HEK293 (cell line): ENCODE results near the gene TMC4.

Experiments used
- GLI2 ChIP-seq: fragments of 450-650 bp; formaldehyde crosslinking; IDR thresholded peaks from 2 replicates; pipeline ENCODE4; 2017; ENCODE audit warnings: missing biosample characterization, missing genetic modification characterization, low read depth, borderline replicate concordance
- GLIS2 ChIP-seq: fragments of 450-650 bp; formaldehyde crosslinking; IDR thresholded peaks from 2 replicates; pipeline ENCODE4 v1.5.1; 2016; ENCODE audit warnings: missing biosample characterization, missing genetic modification characterization
- KLF16 ChIP-seq: fragments of 450-650 bp; formaldehyde crosslinking; IDR thresholded peaks from 2 replicates; pipeline ENCODE4 v1.5.1; 2017; ENCODE audit warnings: missing biosample characterization, missing genetic modification characterization
- PRDM10 ChIP-seq: fragments of 450-650 bp; formaldehyde crosslinking; IDR thresholded peaks from 2 replicates; pipeline ENCODE4 v1.5.1; 2016; ENCODE audit warnings: missing biosample characterization, missing genetic modification characterization
- SETDB1 ChIP-seq: IDR thresholded peaks from one replicate; pipeline ENCODE4 v1.6.1; 2017; ENCODE audit warnings: mild to moderate bottlenecking, low read length, moderate library complexity, mixed read lengths; ENCODE audit not compliant: insufficient read length
- SP2 ChIP-seq: fragments of 450-650 bp; formaldehyde crosslinking; IDR thresholded peaks from 2 replicates; pipeline ENCODE4 v1.5.1; 2016; ENCODE audit warnings: missing biosample characterization, missing genetic modification characterization
- TCF7L2 ChIP-seq: IDR thresholded peaks from 2 replicates; pipeline ENCODE4 v1.6.1; 2011; ENCODE audit warnings: low read depth, mild to moderate bottlenecking, inconsistent platforms, low read length, moderate library complexity, borderline replicate concordance
- ZNF140 ChIP-seq: fragments of 450-650 bp; formaldehyde crosslinking; IDR thresholded peaks from 2 replicates; pipeline ENCODE4 v1.5.1; 2016; ENCODE audit warnings: missing biosample characterization, missing genetic modification characterization
- ZNF280D ChIP-seq: fragments of 450-650 bp; formaldehyde crosslinking; IDR thresholded peaks from 2 replicates; pipeline ENCODE4 v1.5.1; 2016; ENCODE audit warnings: missing biosample characterization, missing genetic modification characterization
- ZNF335 ChIP-seq: fragments of 450-650 bp; formaldehyde crosslinking; conservative IDR thresholded peaks from 2 replicates; pipeline ENCODE4 v1.5.1; 2016; ENCODE audit warnings: missing biosample characterization, missing genetic modification characterization
- ZNF426 ChIP-seq: fragments of 450-650 bp; formaldehyde crosslinking; IDR thresholded peaks from 2 replicates; pipeline ENCODE4 v1.5.1; 2017; ENCODE audit warnings: missing biosample characterization, missing genetic modification characterization, mild to moderate bottlenecking, inconsistent platforms, moderate library complexity
- ZNF473 ChIP-seq: fragments of 450-650 bp; formaldehyde crosslinking; IDR thresholded peaks from 2 replicates; pipeline ENCODE4 v1.5.1; 2017; ENCODE audit warnings: missing biosample characterization, missing genetic modification characterization
- ZNF529 ChIP-seq: fragments of 450-650 bp; formaldehyde crosslinking; IDR thresholded peaks from 2 replicates; pipeline ENCODE4 v1.5.1; 2017; ENCODE audit warnings: missing genetic modification characterization, missing biosample characterization; ENCODE audit not compliant: insufficient replicate concordance
- ZNF621 ChIP-seq: fragments of 450-650 bp; formaldehyde crosslinking; IDR thresholded peaks from 2 replicates; pipeline ENCODE4 v1.5.1; 2017; ENCODE audit warnings: missing biosample characterization, missing genetic modification characterization
- ZNF660 ChIP-seq: fragments of 450-650 bp; IDR thresholded peaks from 2 replicates; pipeline ENCODE4 v1.5.1; 2018; ENCODE audit warnings: missing biosample characterization, mild to moderate bottlenecking, missing genetic modification characterization
- ZNF664 ChIP-seq: fragments of 450-650 bp; formaldehyde crosslinking; IDR thresholded peaks from 2 replicates; pipeline ENCODE4 v1.5.1; 2016; ENCODE audit warnings: missing biosample characterization, missing genetic modification characterization
- ZNF791 ChIP-seq: fragments of 450-650 bp; formaldehyde crosslinking; IDR thresholded peaks from 2 replicates; pipeline ENCODE4 v1.5.1; 2016; ENCODE audit warnings: missing biosample characterization, missing genetic modification characterization
- ZNF792 ChIP-seq: fragments of 450-650 bp; formaldehyde crosslinking; IDR thresholded peaks from 2 replicates; pipeline ENCODE4 v1.5.1; 2016; ENCODE audit warnings: missing biosample characterization, missing genetic modification characterization
- ZSCAN18 ChIP-seq: fragments of 450-650 bp; formaldehyde crosslinking; IDR thresholded peaks from 2 replicates; pipeline ENCODE4 v1.5.1; 2016; ENCODE audit warnings: missing biosample characterization, missing genetic modification characterization
- TF ChIP-seq, protein P1 (sequence below): fragments of 450-650 bp; formaldehyde crosslinking; IDR thresholded peaks from 2 replicates; pipeline ENCODE4 v1.5.1; 2016; ENCODE audit warnings: missing biosample characterization, missing genetic modification characterization, low read depth
- TF ChIP-seq, protein P2 (sequence below): fragments of 450-650 bp; formaldehyde crosslinking; IDR thresholded peaks from 2 replicates; pipeline ENCODE4 v1.5.1; 2016; ENCODE audit warnings: missing biosample characterization, missing genetic modification characterization, borderline replicate concordance
- TF ChIP-seq, protein P3 (sequence below): fragments of 450-650 bp; formaldehyde crosslinking; IDR thresholded peaks from 2 replicates; pipeline ENCODE4 v1.5.1; 2016; ENCODE audit warnings: missing biosample characterization, missing genetic modification characterization
- TF ChIP-seq, protein P4 (sequence below): fragments of 450-650 bp; formaldehyde crosslinking; IDR thresholded peaks from 2 replicates; pipeline ENCODE4 v1.5.1; 2017; ENCODE audit warnings: missing biosample characterization, missing genetic modification characterization

TMC4 gene

DNA sequence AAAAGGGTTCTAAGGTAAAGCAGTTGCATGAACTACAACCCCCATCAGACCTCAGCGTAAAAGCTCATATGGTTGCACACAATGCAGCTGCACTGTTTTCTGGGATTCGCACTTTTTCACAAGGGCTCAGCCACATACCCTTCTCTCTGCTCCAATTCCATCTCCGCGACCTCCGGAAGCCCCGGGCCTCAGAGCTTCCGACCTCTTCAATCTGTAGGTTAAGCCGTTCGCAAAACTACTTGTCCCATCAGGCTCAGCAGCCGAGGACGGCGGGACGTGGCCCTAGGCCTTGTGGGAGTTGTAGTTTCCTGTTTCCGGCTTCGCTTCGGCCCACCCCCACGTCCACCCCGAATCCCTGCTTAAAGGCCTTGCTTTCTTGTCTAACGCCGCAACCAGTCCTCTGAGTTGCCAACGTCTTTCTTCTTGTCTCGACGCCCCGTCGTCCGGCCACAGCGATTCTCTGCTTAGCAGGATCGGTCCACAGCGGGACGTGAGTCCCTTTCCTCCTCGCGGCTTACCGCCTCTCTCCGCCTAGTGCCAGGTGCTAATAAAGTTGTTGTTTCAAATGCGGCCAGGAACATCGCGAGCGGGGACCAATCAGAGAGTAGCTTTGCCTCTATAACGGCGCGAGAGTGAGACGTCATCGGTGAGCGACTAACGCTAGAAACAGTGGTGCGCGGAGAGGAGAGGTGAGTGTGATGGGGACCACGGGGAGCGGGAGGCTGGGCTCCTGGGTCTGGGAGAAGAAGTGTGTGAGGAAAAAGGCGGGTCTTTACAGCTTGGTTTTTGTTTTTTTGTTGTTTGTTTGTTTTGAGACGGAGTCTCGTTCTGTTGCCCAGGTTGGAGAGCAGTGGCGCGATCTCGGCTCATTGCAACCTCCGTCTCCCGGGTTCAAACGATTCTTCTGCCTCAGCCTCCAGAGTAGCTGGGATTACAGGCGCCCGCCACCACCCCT is 57.6 kb downstream of the TMC4 start, which contains the start of the genes PRPF31 and TFPT (continued):
- TF ChIP-seq, protein P1, sequence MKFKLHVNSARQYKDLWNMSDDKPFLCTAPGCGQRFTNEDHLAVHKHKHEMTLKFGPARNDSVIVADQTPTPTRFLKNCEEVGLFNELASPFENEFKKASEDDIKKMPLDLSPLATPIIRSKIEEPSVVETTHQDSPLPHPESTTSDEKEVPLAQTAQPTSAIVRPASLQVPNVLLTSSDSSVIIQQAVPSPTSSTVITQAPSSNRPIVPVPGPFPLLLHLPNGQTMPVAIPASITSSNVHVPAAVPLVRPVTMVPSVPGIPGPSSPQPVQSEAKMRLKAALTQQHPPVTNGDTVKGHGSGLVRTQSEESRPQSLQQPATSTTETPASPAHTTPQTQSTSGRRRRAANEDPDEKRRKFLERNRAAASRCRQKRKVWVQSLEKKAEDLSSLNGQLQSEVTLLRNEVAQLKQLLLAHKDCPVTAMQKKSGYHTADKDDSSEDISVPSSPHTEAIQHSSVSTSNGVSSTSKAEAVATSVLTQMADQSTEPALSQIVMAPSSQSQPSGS (tag by site-specific recombination), result peak; percentile 63; the same call in 1 of the 2 replicates
- TF ChIP-seq ZNF280D (peak; percentile 88), GLI2 (tag by site-specific recombination) (no peak), ZNF664 (peak; percentile 83), ZNF660 (tag by site-specific recombination) (peak; percentile 93; the same call in 1 of the 2 replicates), ZNF140 (tag by site-specific recombination) (no peak), TCF7L2 (no peak), SETDB1 (no peak), ZNF426 (tag by site-specific recombination) (no peak), SP2 (tag by site-specific recombination) (peak; percentile 90), ZNF791 (tag by site-specific recombination) (no peak), ZNF335 (peak; percentile 98), ZSCAN18 (peak; percentile 67; the same call in 1 of the 2 replicates), ZNF621 (tag by site-specific recombination) (no peak), PRDM10 (tag by site-specific recombination) (peak; percentile 71), ZNF792 (tag by site-specific recombination) (no peak), ZNF529 (tag by site-specific recombination) (no peak), KLF16 (tag by site-specific recombination) (peak; percentile 98), ZNF473 (tag by site-specific recombination) (no peak), GLIS2 (no peak; the same call in 1 of the 2 replicates)
- TF ChIP-seq, protein P2, sequence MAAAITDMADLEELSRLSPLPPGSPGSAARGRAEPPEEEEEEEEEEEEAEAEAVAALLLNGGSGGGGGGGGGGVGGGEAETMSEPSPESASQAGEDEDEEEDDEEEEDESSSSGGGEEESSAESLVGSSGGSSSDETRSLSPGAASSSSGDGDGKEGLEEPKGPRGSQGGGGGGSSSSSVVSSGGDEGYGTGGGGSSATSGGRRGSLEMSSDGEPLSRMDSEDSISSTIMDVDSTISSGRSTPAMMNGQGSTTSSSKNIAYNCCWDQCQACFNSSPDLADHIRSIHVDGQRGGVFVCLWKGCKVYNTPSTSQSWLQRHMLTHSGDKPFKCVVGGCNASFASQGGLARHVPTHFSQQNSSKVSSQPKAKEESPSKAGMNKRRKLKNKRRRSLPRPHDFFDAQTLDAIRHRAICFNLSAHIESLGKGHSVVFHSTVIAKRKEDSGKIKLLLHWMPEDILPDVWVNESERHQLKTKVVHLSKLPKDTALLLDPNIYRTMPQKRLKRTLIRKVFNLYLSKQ (tag by site-specific recombination), result no peak
- TF ChIP-seq, protein P3, sequence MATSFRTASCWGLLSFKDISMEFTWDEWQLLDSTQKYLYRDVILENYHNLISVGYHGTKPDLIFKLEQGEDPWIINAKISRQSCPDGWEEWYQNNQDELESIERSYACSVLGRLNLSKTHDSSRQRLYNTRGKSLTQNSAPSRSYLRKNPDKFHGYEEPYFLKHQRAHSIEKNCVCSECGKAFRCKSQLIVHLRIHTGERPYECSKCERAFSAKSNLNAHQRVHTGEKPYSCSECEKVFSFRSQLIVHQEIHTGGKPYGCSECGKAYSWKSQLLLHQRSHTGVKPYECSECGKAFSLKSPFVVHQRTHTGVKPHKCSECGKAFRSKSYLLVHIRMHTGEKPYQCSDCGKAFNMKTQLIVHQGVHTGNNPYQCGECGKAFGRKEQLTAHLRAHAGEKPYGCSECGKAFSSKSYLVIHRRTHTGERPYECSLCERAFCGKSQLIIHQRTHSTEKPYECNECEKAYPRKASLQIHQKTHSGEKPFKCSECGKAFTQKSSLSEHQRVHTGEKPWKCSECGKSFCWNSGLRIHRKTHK, result no peak
- TF ChIP-seq, protein P4, sequence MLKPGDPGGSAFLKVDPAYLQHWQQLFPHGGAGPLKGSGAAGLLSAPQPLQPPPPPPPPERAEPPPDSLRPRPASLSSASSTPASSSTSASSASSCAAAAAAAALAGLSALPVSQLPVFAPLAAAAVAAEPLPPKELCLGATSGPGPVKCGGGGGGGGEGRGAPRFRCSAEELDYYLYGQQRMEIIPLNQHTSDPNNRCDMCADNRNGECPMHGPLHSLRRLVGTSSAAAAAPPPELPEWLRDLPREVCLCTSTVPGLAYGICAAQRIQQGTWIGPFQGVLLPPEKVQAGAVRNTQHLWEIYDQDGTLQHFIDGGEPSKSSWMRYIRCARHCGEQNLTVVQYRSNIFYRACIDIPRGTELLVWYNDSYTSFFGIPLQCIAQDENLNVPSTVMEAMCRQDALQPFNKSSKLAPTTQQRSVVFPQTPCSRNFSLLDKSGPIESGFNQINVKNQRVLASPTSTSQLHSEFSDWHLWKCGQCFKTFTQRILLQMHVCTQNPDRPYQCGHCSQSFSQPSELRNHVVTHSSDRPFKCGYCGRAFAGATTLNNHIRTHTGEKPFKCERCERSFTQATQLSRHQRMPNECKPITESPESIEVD (tag by site-specific recombination), result no peak
